BLaER1 treated with 17β-estradiol and CSF1 and Interleukin-3, amounts not matched to agents 10 nM and 100 nM (cell line): Measurements from ENCODE around the gene SLC16A12.

Experiments used
- H3K27ac ChIP-seq, 11 experiments: shearing (Covaris generic); formaldehyde crosslinking; 2 replicates each; pipeline ENCODE4 v1.8.1; 2022
- H3K27me3 ChIP-seq, 11 experiments: shearing (Covaris generic); formaldehyde crosslinking; 2 replicates each; pipeline ENCODE4 v1.8.1; 2022
- H3K36me3 ChIP-seq, 11 experiments: shearing (Covaris generic); formaldehyde crosslinking; 2 replicates each; pipeline ENCODE4 v1.8.1; 2022
- H3K4me1 ChIP-seq, 10 experiments: shearing (Covaris generic); formaldehyde crosslinking; 2 replicates each; pipeline ENCODE4 v1.8.1; 2022
- H3K4me2 ChIP-seq, 11 experiments: shearing (Covaris generic); formaldehyde crosslinking; 2 replicates each; pipeline ENCODE4 v1.8.1; 2022
- H3K4me3 ChIP-seq, 10 experiments: shearing (Covaris generic); formaldehyde crosslinking; 2 replicates each; pipeline ENCODE4 v1.8.1; 2022
- H3K9ac ChIP-seq, 11 experiments: shearing (Covaris generic); formaldehyde crosslinking; 2 replicates each; pipeline ENCODE4 v1.8.1; 2022
- H3K9me3 ChIP-seq, 11 experiments: shearing (Covaris generic); formaldehyde crosslinking; replicated peaks in 1 of 11; 2 replicates each; pipeline ENCODE4 v1.8.1; 2022
- H4K20me1 ChIP-seq, 11 experiments: shearing (Covaris generic); formaldehyde crosslinking; 2 replicates each; pipeline ENCODE4 v1.8.1; 2022
- Cebpa-rat ChIP-seq, 11 experiments: shearing (Covaris generic); IDR thresholded peaks; 2 replicates each; pipeline ENCODE4 v1.8.1; 2022

Gene SLC16A12

GRCh38 chr10:89535171-89536012 lies at the start of gene SLC16A12:
Gene SLC16A12 (minus strand): TSS chr10:89535594. CDS start chr10:89462578, 73,016 bp downstream.
- Histone ChIP-seq H3K4me1 (no peaks in the 10 kb centered on the region), H3K4me3 (no peak within 1 kb of the TSS), H3K36me3 (no peaks in the 10 kb centered on the region), H3K4me2 (no peak within 1 kb of the TSS), H3K9ac (no peak within 1 kb of the TSS), H3K9me3 (peaks cover 14 to 27% (median 25%) of the 10 kb centered on the region in 11 experiments), H4K20me1 (no peaks in the 10 kb centered on the region), H3K27me3 (no peaks in the 10 kb centered on the region), H3K27ac (no peak within 1 kb of the TSS)
- TF ChIP-seq Cebpa-rat (IDR thresholded peaks at IDR 0.05): no peak

GRCh38 chr10:89582022-89582421 lies 46.6 kb upstream of the SLC16A12 start:
- no peaks in the 10 kb centered on the region for H3K4me1 ChIP-seq
- no peak for TF ChIP-seq Cebpa-rat (IDR thresholded peaks at IDR 0.05)
- no peak overlapping the region for H3K9ac ChIP-seq
- H3K4me2 ChIP-seq: no peak overlapping the region
- H3K9me3 ChIP-seq: peaks cover 0 to 15% (median 9%) of the 10 kb centered on the region in 11 experiments; a peak in 18 of 22 replicates
- no peak overlapping the region for H3K27ac ChIP-seq
- H3K36me3 ChIP-seq: peaks cover 0 to 60% (median 17%) of the 10 kb centered on the region in 11 experiments; a peak in 10 of 22 replicates
- H3K4me3 ChIP-seq: no peak overlapping the region
- H3K27me3 ChIP-seq: no peaks in the 10 kb centered on the region
- H4K20me1 ChIP-seq: no peaks in the 10 kb centered on the region

- no peak for TF ChIP-seq Cebpa-rat (IDR thresholded peaks at IDR 0.05)
- H3K9ac ChIP-seq: no peak overlapping the region
- no peak overlapping the region for H3K4me2 ChIP-seq
- H3K36me3 ChIP-seq: peaks cover 0 to 42% (median 7%) of the 10 kb centered on the region in 11 experiments; a peak in 8 of 22 replicates
- no peaks in the 10 kb centered on the region for H3K27me3 ChIP-seq
- no peak overlapping the region for H3K4me3 ChIP-seq
- H3K9me3 ChIP-seq: peaks cover 0 to 26% (median 17%) of the 10 kb centered on the region in 11 experiments; a peak in 18 of 22 replicates
- H4K20me1 ChIP-seq: no peaks in the 10 kb centered on the region
- H3K27ac ChIP-seq: no peak overlapping the region
- H3K4me1 ChIP-seq: no peaks in the 10 kb centered on the region
Measured at GRCh38 chr10:89580243-89580642, 44.8 kb upstream of the SLC16A12 start.

- TF ChIP-seq Cebpa-rat (IDR thresholded peaks at IDR 0.05): no peak
- Histone ChIP-seq H3K27me3 (no peaks in the 10 kb centered on the region), H3K4me2 (no peak overlapping the region), H3K4me3 (no peak overlapping the region), H3K9me3 (peaks cover 0 to 26% (median 17%) of the 10 kb centered on the region in 11 experiments; a peak in 18 of 22 replicates), H3K27ac (no peak overlapping the region), H4K20me1 (no peaks in the 10 kb centered on the region), H3K9ac (no peak overlapping the region), H3K36me3 (peaks cover 0 to 33% (median 0%) of the 10 kb centered on the region in 11 experiments; a peak in 3 of 22 replicates), H3K4me1 (no peaks in the 10 kb centered on the region)
Measured at GRCh38 chr10:89576696-89577095, 41.3 kb upstream of the SLC16A12 start.

- Histone ChIP-seq H3K9me3 (peaks cover 0 to 26% (median 17%) of the 10 kb centered on the region in 11 experiments; a peak in 18 of 22 replicates), H3K27ac (no peak overlapping the region), H3K27me3 (no peaks in the 10 kb centered on the region), H3K4me3 (no peak overlapping the region), H3K4me1 (no peaks in the 10 kb centered on the region), H4K20me1 (no peaks in the 10 kb centered on the region), H3K36me3 (peaks cover 0 to 28% (median 0%) of the 10 kb centered on the region in 11 experiments; a peak in 3 of 22 replicates), H3K9ac (no peak overlapping the region), H3K4me2 (no peak overlapping the region)
- no peak for TF ChIP-seq Cebpa-rat (IDR thresholded peaks at IDR 0.05)
Measured at GRCh38 chr10:89576022-89576421, 40.6 kb upstream of the SLC16A12 start.

- Histone ChIP-seq H3K4me2 (no peak overlapping the region), H3K36me3 (peaks cover 0 to 19% (median 0%) of the 10 kb centered on the region in 11 experiments; a peak in 3 of 22 replicates), H3K4me3 (no peak overlapping the region), H4K20me1 (no peaks in the 10 kb centered on the region), H3K9me3 (peaks cover 0 to 26% (median 17%) of the 10 kb centered on the region in 11 experiments; a peak in 18 of 22 replicates), H3K27me3 (no peaks in the 10 kb centered on the region), H3K4me1 (no peaks in the 10 kb centered on the region), H3K27ac (no peak overlapping the region), H3K9ac (no peak overlapping the region)
- no peak for TF ChIP-seq Cebpa-rat (IDR thresholded peaks at IDR 0.05)
Measured at GRCh38 chr10:89575031-89575430, 39.6 kb upstream of the SLC16A12 start.

- Histone ChIP-seq H3K36me3 (peaks cover 0 to 16% (median 0%) of the 10 kb centered on the region in 11 experiments; a peak in 3 of 22 replicates), H3K4me1 (no peaks in the 10 kb centered on the region), H3K27ac (no peak overlapping the region), H3K4me2 (no peak overlapping the region), H4K20me1 (no peaks in the 10 kb centered on the region), H3K4me3 (no peak overlapping the region), H3K9ac (no peak overlapping the region), H3K27me3 (no peaks in the 10 kb centered on the region), H3K9me3 (peaks cover 0 to 26% (median 17%) of the 10 kb centered on the region in 11 experiments; a peak in 18 of 22 replicates)
- TF ChIP-seq Cebpa-rat (IDR thresholded peaks at IDR 0.05): no peak
Measured at GRCh38 chr10:89574368-89574767, 39.0 kb upstream of the SLC16A12 start.

GRCh38 chr10:89567576-89568245 lies 32.3 kb upstream of the SLC16A12 start:
- Histone ChIP-seq H3K9me3 (no peaks in the 10 kb centered on the region), H3K36me3 (no peaks in the 10 kb centered on the region), H3K4me2 (no peak overlapping the region), H4K20me1 (no peaks in the 10 kb centered on the region), H3K4me1 (no peaks in the 10 kb centered on the region), H3K27me3 (no peaks in the 10 kb centered on the region), H3K27ac (no peak overlapping the region), H3K9ac (no peak overlapping the region), H3K4me3 (no peak overlapping the region)
- TF ChIP-seq Cebpa-rat (IDR thresholded peaks at IDR 0.05): no peak

- Histone ChIP-seq H3K36me3 (no peaks in the 10 kb centered on the region), H3K9me3 (no peaks in the 10 kb centered on the region), H3K27me3 (no peaks in the 10 kb centered on the region), H3K4me3 (no peak overlapping the region), H4K20me1 (no peaks in the 10 kb centered on the region), H3K27ac (no peak overlapping the region), H3K4me1 (no peaks in the 10 kb centered on the region), H3K4me2 (no peak overlapping the region), H3K9ac (no peak overlapping the region)
- TF ChIP-seq Cebpa-rat (IDR thresholded peaks at IDR 0.05): no peak
Measured at GRCh38 chr10:89566992-89567391, 31.6 kb upstream of the SLC16A12 start.
